Lower leg skin (tissue), 3 donors: ENCODE measurements around the gene NUFIP2.

ENCODE experiments used
- CTCF ChIP-seq, 3 donors: fragments of 450-650 bp; IDR thresholded peaks; one replicate each; pipeline ENCODE4 v1.5.1; 2016; ENCODE audit warnings: antibody characterized with exemption in 3 of 3, mild to moderate bottlenecking in 3 of 3, moderate library complexity in 2 of 3
- POLR2A ChIP-seq, 2 donors: fragments of 450-650 bp; IDR thresholded peaks; one replicate each; pipeline ENCODE4 v1.6.1; 2016 to 2017; ENCODE audit warnings: antibody characterized with exemption in 2 of 2, mild to moderate bottlenecking in 1 of 2, moderate library complexity in 1 of 2

DNA sequence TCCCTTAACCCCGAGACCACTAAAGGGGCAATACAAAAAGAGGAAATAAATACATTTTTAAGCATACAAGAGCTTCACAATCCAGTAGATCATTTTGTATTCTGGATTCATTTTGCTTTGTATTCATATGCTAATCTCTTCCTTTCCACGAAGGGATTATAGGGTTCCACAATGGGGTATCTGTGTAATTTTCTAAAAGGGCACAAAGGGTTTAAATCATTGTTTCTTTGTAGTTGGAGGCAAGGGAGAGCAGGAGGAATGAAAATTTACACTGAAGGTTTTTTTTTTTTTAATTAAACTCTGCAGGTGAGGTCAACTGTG is 592 bp upstream of the NUFIP2 start:
- no peak for TF ChIP-seq CTCF (IDR thresholded peaks at IDR 0.05)
- no peak for TF ChIP-seq POLR2A (IDR thresholded peaks at IDR 0.05)
